ENCODE results near the gene RPL13. TPM values are rescaled to one million over a fixed set of nuclear protein-coding genes. Genes with fewer than 3 reads are reported as not detected.

The RPL13 gene
- total and polyA plus RNA-seq, 9 of the 15 experiments (the other 6 are each of a cell fraction or from before 2014, with no cell fraction given), result 227 to 6,042 (median 1,633) TPM

- TF ChIP-seq KDM2B (CRISPR knock-in tag; IDR thresholded peaks at IDR 0.05) (no peak), TEAD4 (IDR thresholded peaks at IDR 0.05; ENCODE audit: low read length) (peak; percentile 70), TEAD4 (CRISPR knock-in tag; IDR thresholded peaks at IDR 0.05; ENCODE audit: borderline replicate concordance) (no peak), AFF1 (IDR thresholded peaks at IDR 0.05; ENCODE audit: low read depth in 1 of 2, partially characterized antibody in 2 of 2) (no peak), CHD4 (IDR thresholded peaks at IDR 0.05; ENCODE audit: insufficient read depth, insufficient replicate concordance, low read depth, low read length, poor library complexity, severe bottlenecking) (no peak), MEIS2 (IDR thresholded peaks at IDR 0.05; ENCODE audit: partially characterized antibody) (peak; percentile 14), NCOR1 (IDR thresholded peaks at IDR 0.05) (no peak), ARID1B (IDR thresholded peaks at IDR 0.05) (peak; percentile 62), STAT5A (IDR thresholded peaks at IDR 0.05; ENCODE audit: borderline replicate concordance, low read length) (0 out of 2 replicates have a peak, but pooled peaks have one; percentile 13), SOX6 (IDR thresholded peaks at IDR 0.05) (0 out of 2 replicates have a peak, but pooled peaks have one; percentile 27), HINFP (tag; conservative IDR thresholded peaks at IDR 0.05; ENCODE audit: low read depth) (no peak), FOXA3 (CRISPR knock-in tag; conservative IDR thresholded peaks at IDR 0.05 in 1 of 2, IDR thresholded peaks at IDR 0.05 in 1 of 2) (peak in 1 of 2 experiments; percentile 47; a peak in 1 of 4 replicates), TAL1 (IDR thresholded peaks at IDR 0.05) (peak; percentile 56), PKNOX1 (IDR thresholded peaks at IDR 0.05) (peak; percentile 49), CCNT2 (IDR thresholded peaks at IDR 0.05; ENCODE audit: borderline replicate concordance, extremely low read depth, insufficient read length, low read depth, low read length) (no peak), E2F8 (IDR thresholded peaks at IDR 0.05; ENCODE audit: low read depth, partially characterized antibody) (no peak), COPS2 (conservative IDR thresholded peaks at IDR 0.05) (no peak), PRPF4 (IDR thresholded peaks at IDR 0.05; ENCODE audit: insufficient read depth, low read depth, low read length, poor library complexity, severe bottlenecking) (no peak), KLF6 (CRISPR knock-in tag; IDR thresholded peaks at IDR 0.05; ENCODE audit: borderline replicate concordance) (no peak)
Observed at GRCh38 chr16:89607453-89607852, 47.0 kb downstream of the RPL13 start (continued).
